ENCODE data around the gene CUTA.

GRCh38 chr6:33451606-33452005, 33.7 kb upstream of the CUTA start:
- TF ChIP-seq ZNF514 (tag by site-specific recombination; IDR thresholded peaks at IDR 0.05) (no peak), ZFP69B (tag by site-specific recombination; IDR thresholded peaks at IDR 0.05) (no peak), CTCF (tag by site-specific recombination; IDR thresholded peaks at IDR 0.05) (no peak), ZNF513 (tag by site-specific recombination; IDR thresholded peaks at IDR 0.05) (no peak), MZF1 (tag by site-specific recombination; IDR thresholded peaks at IDR 0.05; ENCODE audit: borderline replicate concordance) (no peak), ZBTB10 (tag by site-specific recombination; IDR thresholded peaks at IDR 0.05) (no peak), ZNF555 (tag by site-specific recombination; conservative IDR thresholded peaks at IDR 0.05) (no peak)
- TF ChIP-seq, protein P1, sequence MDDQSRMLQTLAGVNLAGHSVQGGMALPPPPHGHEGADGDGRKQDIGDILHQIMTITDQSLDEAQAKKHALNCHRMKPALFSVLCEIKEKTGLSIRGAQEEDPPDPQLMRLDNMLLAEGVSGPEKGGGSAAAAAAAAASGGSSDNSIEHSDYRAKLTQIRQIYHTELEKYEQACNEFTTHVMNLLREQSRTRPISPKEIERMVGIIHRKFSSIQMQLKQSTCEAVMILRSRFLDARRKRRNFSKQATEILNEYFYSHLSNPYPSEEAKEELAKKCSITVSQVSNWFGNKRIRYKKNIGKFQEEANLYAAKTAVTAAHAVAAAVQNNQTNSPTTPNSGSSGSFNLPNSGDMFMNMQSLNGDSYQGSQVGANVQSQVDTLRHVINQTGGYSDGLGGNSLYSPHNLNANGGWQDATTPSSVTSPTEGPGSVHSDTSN (CRISPR knock-in tag; IDR thresholded peaks at IDR 0.05), result no peak
- TF ChIP-seq, protein P2, sequence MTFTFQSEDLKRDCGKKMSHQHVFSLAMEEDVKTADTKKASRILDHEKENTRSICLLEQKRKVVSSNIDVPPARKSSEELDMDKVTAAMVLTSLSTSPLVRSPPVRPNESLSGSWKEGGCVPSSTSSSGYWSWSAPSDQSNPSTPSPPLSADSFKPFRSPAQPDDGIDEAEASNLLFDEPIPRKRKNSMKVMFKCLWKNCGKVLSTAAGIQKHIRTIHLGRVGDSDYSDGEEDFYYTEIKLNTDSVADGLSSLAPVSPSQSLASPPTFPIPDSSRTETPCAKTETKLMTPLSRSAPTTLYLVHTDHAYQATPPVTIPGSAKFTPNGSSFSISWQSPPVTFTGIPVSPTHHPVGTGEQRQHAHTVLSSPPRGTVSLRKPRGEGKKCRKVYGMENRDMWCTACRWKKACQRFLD (tag by site-specific recombination; IDR thresholded peaks at IDR 0.05), result no peak

All from HEK293 (cell line).